ENCODE results near the gene RAB8A.
A peak's percentile ranks its signal among the peaks of the same experiment; 100 is the strongest.

RAB8A gene

GRCh38 chr19:16076958-16077611, 34.6 kb upstream of the RAB8A start:
- Histone ChIP-seq H2AFZ (ENCODE audit: low read length) (no peak overlapping the region), H3K4me1 (ENCODE audit: insufficient read depth, low read length, severe bottlenecking) (peaks cover 29% of the 10 kb centered on the region), H3K27ac (ENCODE audit: low read depth, low read length, poor library complexity, severe bottlenecking) (peak overlapping the region; percentile 84), H3K4me3 (ENCODE audit: low read depth, low read length, poor library complexity, severe bottlenecking) (peak overlapping the region; percentile 61), H3K9me2 (ENCODE audit: low read depth, low read length) (no peaks in the 10 kb centered on the region), H3F3A (ENCODE audit: insufficient read depth, low read length) (peaks cover 6% of the 10 kb centered on the region; the same call in 1 of the 2 replicates), H3K4me2 (ENCODE audit: low read length) (peak overlapping the region; percentile 69), H3K9me3 (ENCODE audit: low read length) (no peaks in the 10 kb centered on the region), H4K20me1 (ENCODE audit: insufficient read depth, low read length) (no peaks in the 10 kb centered on the region), H3K27me3 (ENCODE audit: insufficient read depth, low read length) (no peaks in the 10 kb centered on the region), H3K9ac (ENCODE audit: low read length) (peak overlapping the region; percentile 61), H3K36me3 (ENCODE audit: insufficient read depth, low read length) (no peaks in the 10 kb centered on the region), H3K79me2 (ENCODE audit: insufficient read depth, low read length) (no peaks in the 10 kb centered on the region)
- no peak for TF ChIP-seq CTCF (IDR thresholded peaks at IDR 0.05; ENCODE audit: low read length)
- TF ChIP-seq EZH2 (IDR thresholded peaks at IDR 0.05; ENCODE audit: borderline replicate concordance, low read length): no peak

GRCh38 chr19:16077984-16078758, 33.5 kb upstream of the RAB8A start:
- TF ChIP-seq CTCF (IDR thresholded peaks at IDR 0.05; ENCODE audit: low read length) (no peak), EZH2 (IDR thresholded peaks at IDR 0.05; ENCODE audit: borderline replicate concordance, low read length) (no peak)
- Histone ChIP-seq H2AFZ (ENCODE audit: low read length) (no peak overlapping the region), H3F3A (ENCODE audit: insufficient read depth, low read length) (peaks cover 6% of the 10 kb centered on the region; the same call in 1 of the 2 replicates), H3K36me3 (ENCODE audit: insufficient read depth, low read length) (no peaks in the 10 kb centered on the region), H3K4me1 (ENCODE audit: insufficient read depth, low read length, severe bottlenecking) (peaks cover 29% of the 10 kb centered on the region), H3K9me2 (ENCODE audit: low read depth, low read length) (no peaks in the 10 kb centered on the region), H4K20me1 (ENCODE audit: insufficient read depth, low read length) (no peaks in the 10 kb centered on the region), H3K27ac (ENCODE audit: low read depth, low read length, poor library complexity, severe bottlenecking) (peak overlapping the region; percentile 84), H3K4me2 (ENCODE audit: low read length) (peak overlapping the region; percentile 69), H3K27me3 (ENCODE audit: insufficient read depth, low read length) (no peaks in the 10 kb centered on the region), H3K4me3 (ENCODE audit: low read depth, low read length, poor library complexity, severe bottlenecking) (peak overlapping the region; percentile 61), H3K9me3 (ENCODE audit: low read length) (no peaks in the 10 kb centered on the region), H3K79me2 (ENCODE audit: insufficient read depth, low read length) (no peaks in the 10 kb centered on the region), H3K9ac (ENCODE audit: low read length) (peak overlapping the region; percentile 54)

- Histone ChIP-seq H3K9me2 (ENCODE audit: low read depth, low read length) (no peaks in the 10 kb centered on the region), H3K27ac (ENCODE audit: low read depth, low read length, poor library complexity, severe bottlenecking) (peak overlapping the region; percentile 84), H3K4me3 (ENCODE audit: low read depth, low read length, poor library complexity, severe bottlenecking) (peak overlapping the region; percentile 61), H3K9me3 (ENCODE audit: low read length) (no peaks in the 10 kb centered on the region), H3K27me3 (ENCODE audit: insufficient read depth, low read length) (no peaks in the 10 kb centered on the region), H3K36me3 (ENCODE audit: insufficient read depth, low read length) (no peaks in the 10 kb centered on the region; the same call in 1 of the 2 replicates), H2AFZ (ENCODE audit: low read length) (no peak overlapping the region), H3K4me1 (ENCODE audit: insufficient read depth, low read length, severe bottlenecking) (peaks cover 29% of the 10 kb centered on the region), H3K4me2 (ENCODE audit: low read length) (peak overlapping the region; percentile 69), H3F3A (ENCODE audit: insufficient read depth, low read length) (peaks cover 6% of the 10 kb centered on the region; the same call in 1 of the 2 replicates), H4K20me1 (ENCODE audit: insufficient read depth, low read length) (no peaks in the 10 kb centered on the region), H3K79me2 (ENCODE audit: insufficient read depth, low read length) (no peaks in the 10 kb centered on the region), H3K9ac (ENCODE audit: low read length) (peak overlapping the region; percentile 54)
- no peak for TF ChIP-seq CTCF (IDR thresholded peaks at IDR 0.05; ENCODE audit: low read length)
- TF ChIP-seq EZH2 (IDR thresholded peaks at IDR 0.05; ENCODE audit: borderline replicate concordance, low read length): no peak
These were observed 32.7 kb upstream of the RAB8A start for GRCh38 chr19:16078759-16079707.
